A673 (cell line): Measurements from ENCODE around the gene ACOX3.

Experiments
- CTCF ChIP-seq: fragments of 300-800, 200-600 bp; sonication (generic); conservative IDR thresholded peaks from 2 replicates; pipeline ENCODE4 v1.5.1; 2017; ENCODE audit warnings: low read depth, mild to moderate bottlenecking, antibody characterized with exemption, low read length, moderate library complexity, mixed read lengths
- EZH2 ChIP-seq: fragments of 200-600 bp; sonication (generic); IDR thresholded peaks from 2 replicates; pipeline ENCODE4 v1.6.1; 2017; ENCODE audit warnings: borderline replicate concordance, low read depth, mild to moderate bottlenecking, mixed read lengths, antibody characterized with exemption, low read length; ENCODE audit not compliant: poor library complexity, severe bottlenecking

GRCh38 chr4:8371596-8371995 is 68.9 kb downstream of the ACOX3 start:
- TF ChIP-seq CTCF (no peak), EZH2 (no peak)
